ENCODE measurements around the gene NTN5.

The NTN5 gene

GRCh38 chr19:48714759-48715675 lies 42.2 kb upstream of the NTN5 start:
- Histone ChIP-seq H3K36me3 (ENCODE audit: control insufficient read depth, insufficient read depth, low read length) (no peaks in the 10 kb centered on the region), H3K27me3 (ENCODE audit: control insufficient read depth, insufficient read depth, low read length) (no peaks in the 10 kb centered on the region), H3K4me1 (ENCODE audit: control insufficient read depth, insufficient read depth, low read length) (peaks cover 11% of the 10 kb centered on the region), H3K4me3 (ENCODE audit: low read length) (peak overlapping the region; percentile 40; the same call in 1 of the 2 replicates), H3K27ac (ENCODE audit: low read length) (no peak overlapping the region), H3K9me3 (ENCODE audit: control insufficient read depth, insufficient read depth, low read length) (no peaks in the 10 kb centered on the region)
- no peak for DNase-seq (ENCODE audit: low read depth, low spot score)
- WGBS (ENCODE audit: insufficient coverage, insufficient read length): no CpG with 5 or more reads among the region's 26 CpGs

- Histone ChIP-seq H3K27ac (ENCODE audit: low read length) (no peak overlapping the region), H3K27me3 (ENCODE audit: control insufficient read depth, insufficient read depth, low read length) (no peaks in the 10 kb centered on the region), H3K4me1 (ENCODE audit: control insufficient read depth, insufficient read depth, low read length) (peaks cover 10% of the 10 kb centered on the region), H3K9me3 (ENCODE audit: control insufficient read depth, insufficient read depth, low read length) (no peaks in the 10 kb centered on the region), H3K4me3 (ENCODE audit: low read length) (peak overlapping the region; percentile 64; the same call in 1 of the 2 replicates), H3K36me3 (ENCODE audit: control insufficient read depth, insufficient read depth, low read length) (no peaks in the 10 kb centered on the region)
- WGBS (ENCODE audit: insufficient coverage, insufficient read length): no CpG with 5 or more reads among the region's 67 CpGs
- DNase-seq (ENCODE audit: low read depth, low spot score): no peak
These were observed 41.3 kb upstream of the NTN5 start for GRCh38 chr19:48713864-48714755.

GRCh38 chr19:48713041-48713863 lies 40.4 kb upstream of the NTN5 start:
- no CpG with 5 or more reads among the region's 25 CpGs for WGBS (ENCODE audit: insufficient coverage, insufficient read length)
- peak overlapping the region; percentile 64; the same call in 1 of the 2 replicates for H3K4me3 ChIP-seq (ENCODE audit: low read length)
- no peaks in the 10 kb centered on the region for H3K27me3 ChIP-seq (ENCODE audit: control insufficient read depth, insufficient read depth, low read length)
- no peaks in the 10 kb centered on the region for H3K9me3 ChIP-seq (ENCODE audit: control insufficient read depth, insufficient read depth, low read length)
- no peak for DNase-seq (ENCODE audit: low read depth, low spot score)
- H3K27ac ChIP-seq (ENCODE audit: low read length): no peak overlapping the region
- H3K36me3 ChIP-seq (ENCODE audit: control insufficient read depth, insufficient read depth, low read length): no peaks in the 10 kb centered on the region
- H3K4me1 ChIP-seq (ENCODE audit: control insufficient read depth, insufficient read depth, low read length): peaks cover 7% of the 10 kb centered on the region

GRCh38 chr19:48711106-48711662 lies 38.4 kb upstream of the NTN5 start:
- Histone ChIP-seq H3K9me3 (ENCODE audit: control insufficient read depth, insufficient read depth, low read length) (no peaks in the 10 kb centered on the region), H3K4me3 (ENCODE audit: low read length) (no peak overlapping the region), H3K27me3 (ENCODE audit: control insufficient read depth, insufficient read depth, low read length) (no peaks in the 10 kb centered on the region), H3K27ac (ENCODE audit: low read length) (no peak overlapping the region), H3K36me3 (ENCODE audit: control insufficient read depth, insufficient read depth, low read length) (no peaks in the 10 kb centered on the region), H3K4me1 (ENCODE audit: control insufficient read depth, insufficient read depth, low read length) (peaks cover 2% of the 10 kb centered on the region)
- WGBS (ENCODE audit: insufficient coverage, insufficient read length): no CpG with 5 or more reads among the region's 4 CpGs
- DNase-seq (ENCODE audit: low read depth, low spot score): no peak

- H3K4me3 ChIP-seq (ENCODE audit: low read length): no peak overlapping the region
- no peaks in the 10 kb centered on the region for H3K9me3 ChIP-seq (ENCODE audit: control insufficient read depth, insufficient read depth, low read length)
- no peaks in the 10 kb centered on the region for H3K27me3 ChIP-seq (ENCODE audit: control insufficient read depth, insufficient read depth, low read length)
- WGBS (ENCODE audit: insufficient coverage, insufficient read length): no CpG with 5 or more reads among the region's 11 CpGs
- no peaks in the 10 kb centered on the region; the same call in none of the 2 replicates for H3K4me1 ChIP-seq (ENCODE audit: control insufficient read depth, insufficient read depth, low read length)
- 0 out of 2 replicates have a peak, but pooled peaks cover 4% of the 10 kb centered on the region for H3K36me3 ChIP-seq (ENCODE audit: control insufficient read depth, insufficient read depth, low read length)
- DNase-seq (ENCODE audit: low read depth, low spot score): no peak
- H3K27ac ChIP-seq (ENCODE audit: low read length): no peak overlapping the region
These were observed 35.7 kb upstream of the NTN5 start for GRCh38 chr19:48708471-48708870.

- WGBS (ENCODE audit: insufficient coverage, insufficient read length): no CpG with 5 or more reads among the region's 2 CpGs
- no peaks in the 10 kb centered on the region for H3K27me3 ChIP-seq (ENCODE audit: control insufficient read depth, insufficient read depth, low read length)
These were observed 32.6 kb upstream of the NTN5 start for GRCh38 chr19:48705431-48705830.

GRCh38 chr19:48703316-48703715 lies 30.5 kb upstream of the NTN5 start:
- DNase-seq (ENCODE audit: low read depth, low spot score): no peak
- H3K27me3 ChIP-seq (ENCODE audit: control insufficient read depth, insufficient read depth, low read length): no peaks in the 10 kb centered on the region
- no peak overlapping the region for H3K27ac ChIP-seq (ENCODE audit: low read length)
- no CpG with 5 or more reads among the region's 23 CpGs for WGBS (ENCODE audit: insufficient coverage, insufficient read length)
- no peaks in the 10 kb centered on the region for H3K9me3 ChIP-seq (ENCODE audit: control insufficient read depth, insufficient read depth, low read length)
- H3K4me1 ChIP-seq (ENCODE audit: control insufficient read depth, insufficient read depth, low read length): no peaks in the 10 kb centered on the region
- H3K36me3 ChIP-seq (ENCODE audit: control insufficient read depth, insufficient read depth, low read length): 0 out of 2 replicates have a peak, but pooled peaks cover 4% of the 10 kb centered on the region
- no peak overlapping the region for H3K4me3 ChIP-seq (ENCODE audit: low read length)

More at GRCh38 chr19:48705431-48705830, 32.6 kb upstream of the NTN5 start:
- Histone ChIP-seq H3K9me3 (ENCODE audit: control insufficient read depth, insufficient read depth, low read length) (no peaks in the 10 kb centered on the region), H3K36me3 (ENCODE audit: control insufficient read depth, insufficient read depth, low read length) (0 out of 2 replicates have a peak, but pooled peaks cover 4% of the 10 kb centered on the region), H3K4me3 (ENCODE audit: low read length) (no peak overlapping the region), H3K4me1 (ENCODE audit: control insufficient read depth, insufficient read depth, low read length) (no peaks in the 10 kb centered on the region; the same call in 1 of the 2 replicates), H3K27ac (ENCODE audit: low read length) (no peak overlapping the region)
- DNase-seq (ENCODE audit: low read depth, low spot score): no peak

GRCh38 chr19:48702701-48703100 lies 29.9 kb upstream of the NTN5 start:
- H3K9me3 ChIP-seq (ENCODE audit: control insufficient read depth, insufficient read depth, low read length): no peaks in the 10 kb centered on the region
- H3K4me3 ChIP-seq (ENCODE audit: low read length): no peak overlapping the region
- DNase-seq (ENCODE audit: low read depth, low spot score): no peak
- H3K4me1 ChIP-seq (ENCODE audit: control insufficient read depth, insufficient read depth, low read length): no peaks in the 10 kb centered on the region
- H3K27me3 ChIP-seq (ENCODE audit: control insufficient read depth, insufficient read depth, low read length): no peaks in the 10 kb centered on the region
- H3K27ac ChIP-seq (ENCODE audit: low read length): no peak overlapping the region
- H3K36me3 ChIP-seq (ENCODE audit: control insufficient read depth, insufficient read depth, low read length): 0 out of 2 replicates have a peak, but pooled peaks cover 4% of the 10 kb centered on the region
- no CpG with 5 or more reads among the region's 13 CpGs for WGBS (ENCODE audit: insufficient coverage, insufficient read length)

- no CpG with 5 or more reads among the region's 4 CpGs for WGBS (ENCODE audit: insufficient coverage, insufficient read length)
- Histone ChIP-seq H3K27ac (ENCODE audit: low read length) (no peak overlapping the region), H3K4me1 (ENCODE audit: control insufficient read depth, insufficient read depth, low read length) (no peaks in the 10 kb centered on the region), H3K4me3 (ENCODE audit: low read length) (no peak overlapping the region), H3K27me3 (ENCODE audit: control insufficient read depth, insufficient read depth, low read length) (no peaks in the 10 kb centered on the region), H3K9me3 (ENCODE audit: control insufficient read depth, insufficient read depth, low read length) (no peaks in the 10 kb centered on the region), H3K36me3 (ENCODE audit: control insufficient read depth, insufficient read depth, low read length) (no peaks in the 10 kb centered on the region)
- no peak for DNase-seq (ENCODE audit: low read depth, low spot score)
These were observed 25.2 kb upstream of the NTN5 start for GRCh38 chr19:48698046-48698445.

Data from iPS DF 6.9 (cell line).